Activated T-helper 1 cell treated with anti-CD3 and anti-CD28 coated beads, Interleukin-12 subunit alpha, Interleukin-12 subunit beta, Interleukin-2, Interleukin-4 antibody, amounts not matched to agents 30 ng/mL and 10 ng/mL and 1 ng/mL, durations not matched to agents 14 hours and 24 hours and 36 hours (primary cell): ENCODE data around the gene AK9. TPM values are rescaled to one million over a fixed set of nuclear protein-coding genes. Genes with fewer than 3 reads are reported as not detected.

Experiments used
- DNase-seq: peaks from one replicate; pipeline ENCODE4 v3.0.0; 2021; ENCODE audit warnings: low spot score
- H3K27ac Mint-ChIP-seq: one replicate; pipeline ENCODE4 v1.8.0; 2021; ENCODE audit warnings: mild to moderate bottlenecking, mixed read lengths
- H3K27me3 Mint-ChIP-seq: one replicate; pipeline ENCODE4 v1.8.0; 2022; ENCODE audit warnings: mild to moderate bottlenecking, moderate library complexity, mixed read lengths; ENCODE audit not compliant: insufficient read depth
- H3K36me3 Mint-ChIP-seq: one replicate; pipeline ENCODE4 v1.8.0; 2021; ENCODE audit warnings: low read depth, mixed read lengths
- H3K4me1 Mint-ChIP-seq: one replicate; pipeline ENCODE4 v1.8.0; 2021; ENCODE audit warnings: low read depth, mixed read lengths
- H3K4me3 Mint-ChIP-seq: one replicate; pipeline ENCODE4 v1.8.0; 2021; ENCODE audit warnings: mild to moderate bottlenecking, moderate library complexity, mixed read lengths
- H3K9me3 Mint-ChIP-seq: one replicate; pipeline ENCODE4 v1.8.0; 2021; ENCODE audit warnings: mixed read lengths
- intact Hi-C: fragments of 100-400 bp; cut with micrococcal nuclease; formaldehyde crosslinking; loops from one replicate; pipeline ENCODE4 v1.15.1; 2024
- total RNA-seq: library from RNA; stranded (reverse); gene quantifications from 2 replicates; pipeline ENCODE4 v1.2.3, GENCODE V29; 2022

Gene AK9
- total RNA-seq, 1 donor from 2014 or later: 2.8 TPM

- no peaks in the 10 kb centered on the region for H3K9me3 Mint-ChIP-seq
- no peak overlapping the region for H3K27ac Mint-ChIP-seq
- H3K27me3 Mint-ChIP-seq: no peaks in the 10 kb centered on the region
- intact Hi-C loops: no loop called here
- no peak for DNase-seq
- peaks cover 45% of the 10 kb centered on the region for H3K36me3 Mint-ChIP-seq
- H3K4me3 Mint-ChIP-seq: no peak overlapping the region
- H3K4me1 Mint-ChIP-seq: peaks cover 43% of the 10 kb centered on the region
Measured at GRCh38 chr6:109446541-109446940, 244.5 kb downstream of the AK9 start.

- peaks cover 44% of the 10 kb centered on the region for H3K36me3 Mint-ChIP-seq
- intact Hi-C loops: no loop called here
- H3K4me3 Mint-ChIP-seq: no peak overlapping the region
- no peaks in the 10 kb centered on the region for H3K27me3 Mint-ChIP-seq
- no peak overlapping the region for H3K27ac Mint-ChIP-seq
- no peak for DNase-seq
- H3K4me1 Mint-ChIP-seq: peaks cover 47% of the 10 kb centered on the region
- H3K9me3 Mint-ChIP-seq: no peaks in the 10 kb centered on the region
Measured at GRCh38 chr6:109446072-109446471, 244.9 kb downstream of the AK9 start.

GRCh38 chr6:109445382-109445781, 245.6 kb downstream of the AK9 start:
- Mint-ChIP-seq H3K4me1 (peaks cover 41% of the 10 kb centered on the region), H3K36me3 (peaks cover 39% of the 10 kb centered on the region)

GRCh38 chr6:109443425-109443950, 247.5 kb downstream of the AK9 start:
- peaks cover 29% of the 10 kb centered on the region for H3K4me1 Mint-ChIP-seq
- DNase-seq: no peak
- peaks cover 3% of the 10 kb centered on the region for H3K27me3 Mint-ChIP-seq
- H3K27ac Mint-ChIP-seq: no peak overlapping the region
- H3K9me3 Mint-ChIP-seq: no peaks in the 10 kb centered on the region
- intact Hi-C loops: loop anchor here (5.0 kb wide), 1 partner anchor 346 kb away; the partner anchor contains the start of gene CEP57L1
- peaks cover 34% of the 10 kb centered on the region for H3K36me3 Mint-ChIP-seq
- no peak overlapping the region for H3K4me3 Mint-ChIP-seq

More at GRCh38 chr6:109445382-109445781, 245.6 kb downstream of the AK9 start:
- no peak for DNase-seq
- intact Hi-C loops: no loop called here
- Mint-ChIP-seq H3K27me3 (no peaks in the 10 kb centered on the region), H3K9me3 (no peaks in the 10 kb centered on the region), H3K27ac (no peak overlapping the region), H3K4me3 (no peak overlapping the region)

Other genes with a start within 250 kb of the AK9 start
- gene MICAL1, start 235.4 kb downstream of the AK9 start, total RNA-seq: 40.8 and 47.1 TPM in 2 replicates
- 19.5 and 20.8 TPM in 2 replicates for gene ZBTB24, start 208.0 kb downstream of the AK9 start, total RNA-seq
- 7.5 and 8.1 TPM in 2 replicates for gene FIG4, start 94 bp upstream of the AK9 start, total RNA-seq